ENCODE data around the gene UCHL3.

DNA sequence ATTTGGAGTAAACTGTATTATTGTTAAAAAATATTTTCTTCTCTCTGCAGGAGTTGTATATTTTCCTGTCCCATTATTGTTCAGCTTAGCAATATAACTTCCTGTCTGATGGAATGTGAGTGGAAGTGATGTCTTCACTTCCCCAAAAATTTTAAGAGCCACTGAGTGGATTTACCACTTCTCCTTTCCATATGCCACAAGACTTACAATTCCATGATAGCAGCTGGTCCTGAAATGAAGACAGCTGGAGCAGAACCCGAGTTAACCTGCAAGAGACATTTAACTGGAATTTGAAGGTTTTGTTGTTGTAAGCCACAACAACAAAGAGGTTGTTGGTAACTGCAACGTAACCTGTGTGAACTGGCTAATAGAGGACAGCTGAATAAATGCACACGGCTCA is 44.3 kb upstream of the UCHL3 start:
- TF ChIP-seq, protein P1, sequence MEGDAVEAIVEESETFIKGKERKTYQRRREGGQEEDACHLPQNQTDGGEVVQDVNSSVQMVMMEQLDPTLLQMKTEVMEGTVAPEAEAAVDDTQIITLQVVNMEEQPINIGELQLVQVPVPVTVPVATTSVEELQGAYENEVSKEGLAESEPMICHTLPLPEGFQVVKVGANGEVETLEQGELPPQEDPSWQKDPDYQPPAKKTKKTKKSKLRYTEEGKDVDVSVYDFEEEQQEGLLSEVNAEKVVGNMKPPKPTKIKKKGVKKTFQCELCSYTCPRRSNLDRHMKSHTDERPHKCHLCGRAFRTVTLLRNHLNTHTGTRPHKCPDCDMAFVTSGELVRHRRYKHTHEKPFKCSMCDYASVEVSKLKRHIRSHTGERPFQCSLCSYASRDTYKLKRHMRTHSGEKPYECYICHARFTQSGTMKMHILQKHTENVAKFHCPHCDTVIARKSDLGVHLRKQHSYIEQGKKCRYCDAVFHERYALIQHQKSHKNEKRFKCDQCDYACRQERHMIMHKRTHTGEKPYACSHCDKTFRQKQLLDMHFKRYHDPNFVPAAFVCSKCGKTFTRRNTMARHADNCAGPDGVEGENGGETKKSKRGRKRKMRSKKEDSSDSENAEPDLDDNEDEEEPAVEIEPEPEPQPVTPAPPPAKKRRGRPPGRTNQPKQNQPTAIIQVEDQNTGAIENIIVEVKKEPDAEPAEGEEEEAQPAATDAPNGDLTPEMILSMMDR (IDR thresholded peaks at IDR 0.05) = no peak
- TF ChIP-seq MAX (IDR thresholded peaks at IDR 0.05) (no peak), CEBPB (IDR thresholded peaks at IDR 0.05) (no peak), MYC (IDR thresholded peaks at IDR 0.05; ENCODE audit: borderline replicate concordance, low read length) (no peak), JUN (IDR thresholded peaks at IDR 0.05) (no peak), ESRRA (IDR thresholded peaks at IDR 0.05; ENCODE audit: borderline replicate concordance, low read length) (no peak), EHMT2 (IDR thresholded peaks at IDR 0.05; ENCODE audit: low read depth) (no peak), ELK1 (IDR thresholded peaks at IDR 0.05; ENCODE audit: low read depth, low read length) (no peak), TFCP2L1 (CRISPR knock-in tag; IDR thresholded peaks at IDR 0.05) (no peak), POLR2A (IDR thresholded peaks at IDR 0.05; ENCODE audit: low read length) (no peak), RAD21 (conservative IDR thresholded peaks at IDR 0.05 in 1 of 2, IDR thresholded peaks at IDR 0.05 in 1 of 2) (no peak), SMC3 (IDR thresholded peaks at IDR 0.05) (no peak)
- TF ChIP-seq, protein P2, sequence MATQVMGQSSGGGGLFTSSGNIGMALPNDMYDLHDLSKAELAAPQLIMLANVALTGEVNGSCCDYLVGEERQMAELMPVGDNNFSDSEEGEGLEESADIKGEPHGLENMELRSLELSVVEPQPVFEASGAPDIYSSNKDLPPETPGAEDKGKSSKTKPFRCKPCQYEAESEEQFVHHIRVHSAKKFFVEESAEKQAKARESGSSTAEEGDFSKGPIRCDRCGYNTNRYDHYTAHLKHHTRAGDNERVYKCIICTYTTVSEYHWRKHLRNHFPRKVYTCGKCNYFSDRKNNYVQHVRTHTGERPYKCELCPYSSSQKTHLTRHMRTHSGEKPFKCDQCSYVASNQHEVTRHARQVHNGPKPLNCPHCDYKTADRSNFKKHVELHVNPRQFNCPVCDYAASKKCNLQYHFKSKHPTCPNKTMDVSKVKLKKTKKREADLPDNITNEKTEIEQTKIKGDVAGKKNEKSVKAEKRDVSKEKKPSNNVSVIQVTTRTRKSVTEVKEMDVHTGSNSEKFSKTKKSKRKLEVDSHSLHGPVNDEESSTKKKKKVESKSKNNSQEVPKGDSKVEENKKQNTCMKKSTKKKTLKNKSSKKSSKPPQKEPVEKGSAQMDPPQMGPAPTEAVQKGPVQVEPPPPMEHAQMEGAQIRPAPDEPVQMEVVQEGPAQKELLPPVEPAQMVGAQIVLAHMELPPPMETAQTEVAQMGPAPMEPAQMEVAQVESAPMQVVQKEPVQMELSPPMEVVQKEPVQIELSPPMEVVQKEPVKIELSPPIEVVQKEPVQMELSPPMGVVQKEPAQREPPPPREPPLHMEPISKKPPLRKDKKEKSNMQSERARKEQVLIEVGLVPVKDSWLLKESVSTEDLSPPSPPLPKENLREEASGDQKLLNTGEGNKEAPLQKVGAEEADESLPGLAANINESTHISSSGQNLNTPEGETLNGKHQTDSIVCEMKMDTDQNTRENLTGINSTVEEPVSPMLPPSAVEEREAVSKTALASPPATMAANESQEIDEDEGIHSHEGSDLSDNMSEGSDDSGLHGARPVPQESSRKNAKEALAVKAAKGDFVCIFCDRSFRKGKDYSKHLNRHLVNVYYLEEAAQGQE (IDR thresholded peaks at IDR 0.05) = no peak

All from A549 (cell line).